HG03457 (cell line): Measurements from ENCODE around the gene RTN4RL1.

ENCODE experiments used
- ATAC-seq: cut with Tn5 transposase; IDR thresholded peaks from one replicate; pipeline ENCODE4 v1.9.1; 2021; ENCODE audit warnings: moderate number of reproducible peaks; ENCODE audit not compliant: unreplicated experiment

The RTN4RL1 gene

DNA sequence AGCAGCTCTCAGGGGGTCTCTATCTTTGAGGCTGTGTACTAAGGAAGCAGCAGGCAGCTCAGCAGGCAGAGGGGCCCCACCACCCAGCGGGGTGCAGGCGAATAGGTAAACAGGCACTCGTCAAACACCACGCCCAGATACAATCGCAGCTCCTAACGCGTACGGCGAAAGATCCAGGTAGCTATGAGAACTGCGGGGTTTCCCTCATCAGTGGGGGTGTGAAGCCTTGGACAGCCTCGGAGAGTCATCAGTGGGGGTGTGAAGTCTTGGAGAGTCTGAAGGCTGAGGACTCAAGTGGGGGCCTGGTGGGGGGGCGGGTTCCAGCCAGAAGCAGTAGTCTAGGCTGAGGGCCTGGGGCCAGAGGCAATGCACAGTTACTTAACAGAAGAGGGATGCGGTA, 69.0 kb downstream of the RTN4RL1 start:
- ATAC-seq, result no peak

- ATAC-seq, result no peak
Observed at GRCh38 chr17:1953831-1954230, 71.3 kb downstream of the RTN4RL1 start.

DNA sequence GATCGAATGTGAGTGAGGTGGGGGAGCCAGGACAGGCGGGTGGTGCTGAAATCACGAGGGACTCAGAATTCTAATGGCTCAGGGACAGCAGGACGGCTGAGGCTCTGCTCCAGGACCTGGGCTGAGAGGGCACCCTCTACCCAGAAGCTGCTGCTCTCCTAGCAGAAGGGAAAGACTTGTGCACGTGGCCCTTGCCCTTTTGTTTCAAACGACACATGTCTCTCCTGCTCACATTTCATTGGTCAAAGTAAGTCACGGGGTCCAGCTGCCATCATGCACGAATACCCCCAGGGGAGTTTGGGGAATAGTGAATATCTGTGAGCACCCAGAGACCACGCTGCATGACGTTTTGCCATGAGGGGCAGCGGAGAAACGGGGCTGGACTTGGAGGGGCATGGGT, 73.2 kb downstream of the RTN4RL1 start:
- ATAC-seq, result no peak

- ATAC-seq, result no peak
Observed at GRCh38 chr17:1949754-1950153, 75.4 kb downstream of the RTN4RL1 start.

GRCh38 chr17:1948517-1948825, 76.7 kb downstream of the RTN4RL1 start:
- ATAC-seq, result no peak

GRCh38 chr17:1947743-1948516, 77.2 kb downstream of the RTN4RL1 start:
- ATAC-seq, result no peak

DNA sequence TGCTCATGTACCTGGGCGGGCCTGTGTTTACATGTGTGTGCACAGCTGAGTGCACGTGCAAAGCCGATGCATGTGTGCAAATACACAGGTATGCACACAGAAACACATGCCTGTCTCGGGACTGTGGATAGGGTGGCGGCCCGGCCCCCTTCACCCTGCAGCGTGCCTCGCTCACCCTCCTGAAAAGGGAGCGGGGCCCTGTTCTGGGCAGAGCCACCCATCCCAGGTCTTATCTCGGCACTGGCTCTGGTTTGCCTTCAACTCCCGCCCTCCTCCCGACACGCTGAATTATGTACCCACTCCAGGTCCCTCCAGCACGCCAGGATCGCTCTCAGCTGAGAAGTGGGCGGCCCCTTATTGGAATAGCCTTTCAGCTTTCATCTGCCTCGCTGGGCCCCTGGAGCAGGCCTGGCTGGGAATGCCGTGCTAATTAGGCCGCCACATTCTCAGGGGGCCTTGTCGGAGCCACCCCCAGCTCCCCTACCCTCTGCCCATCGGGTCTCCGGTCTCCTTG, 77.8 kb downstream of the RTN4RL1 start:
- ATAC-seq, result no peak

DNA sequence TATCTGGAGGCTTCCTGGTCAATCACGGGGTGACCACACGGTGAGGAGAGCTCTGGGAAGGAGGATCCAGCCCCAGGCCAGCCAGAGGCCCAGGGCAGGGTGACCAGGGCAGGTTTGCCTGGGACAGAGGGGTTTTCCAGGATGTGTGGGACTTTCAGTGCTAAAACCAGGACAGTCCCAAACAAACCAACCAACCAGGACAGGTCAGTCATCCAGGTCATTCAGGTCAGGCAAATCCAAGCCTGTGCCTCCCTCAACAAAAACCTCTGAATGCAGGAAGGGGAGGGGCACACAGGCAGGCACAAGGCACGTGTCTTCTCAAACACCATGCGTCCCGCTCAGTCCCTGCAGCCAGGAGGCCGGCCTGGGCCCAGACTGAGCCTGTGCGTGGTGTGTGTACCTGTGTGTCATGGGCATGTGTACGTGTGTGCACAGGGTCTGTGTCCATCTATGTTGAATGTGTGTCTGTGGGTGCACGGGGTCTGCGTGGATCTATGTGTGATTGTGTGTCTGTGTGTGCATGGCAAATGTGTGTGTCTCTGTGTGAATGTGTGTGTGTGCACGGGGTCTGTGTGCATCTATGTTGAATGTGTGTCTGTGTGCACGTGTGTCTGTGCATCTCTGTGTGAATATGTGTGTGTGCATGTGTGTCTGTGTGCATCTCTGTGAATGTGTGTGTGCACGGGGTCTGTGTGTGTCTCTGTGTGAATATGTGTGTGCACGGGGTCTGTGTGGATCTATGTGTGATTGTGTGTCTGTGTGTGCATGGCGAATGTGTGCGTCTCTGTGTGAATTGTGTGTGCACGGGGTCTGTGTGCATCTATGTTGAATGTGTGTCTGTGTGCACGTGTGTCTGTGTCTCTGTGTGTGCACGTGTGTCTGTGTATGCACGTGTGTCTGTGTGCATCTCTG, 78.9 kb downstream of the RTN4RL1 start:
- no peak for ATAC-seq

DNA sequence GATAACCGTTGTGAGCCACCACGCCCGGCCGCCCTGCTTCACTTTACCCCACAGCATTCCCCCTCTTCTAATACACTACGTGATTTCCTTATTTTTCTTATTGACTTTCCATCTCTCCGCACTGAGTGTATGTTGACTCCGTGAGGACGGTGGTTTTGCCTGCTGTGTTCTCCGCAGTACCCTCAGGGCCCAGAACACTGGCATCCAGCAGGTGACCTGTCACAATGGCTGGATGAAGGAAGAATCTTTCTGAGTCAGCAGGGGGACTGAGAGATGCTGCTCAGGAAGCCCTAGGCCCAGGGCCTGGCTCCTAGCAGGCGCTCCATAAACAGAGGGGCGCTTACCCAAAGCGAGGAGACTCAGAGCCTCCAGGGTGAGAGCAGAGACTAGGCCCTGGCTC, 79.5 kb downstream of the RTN4RL1 start:
- no peak for ATAC-seq

DNA sequence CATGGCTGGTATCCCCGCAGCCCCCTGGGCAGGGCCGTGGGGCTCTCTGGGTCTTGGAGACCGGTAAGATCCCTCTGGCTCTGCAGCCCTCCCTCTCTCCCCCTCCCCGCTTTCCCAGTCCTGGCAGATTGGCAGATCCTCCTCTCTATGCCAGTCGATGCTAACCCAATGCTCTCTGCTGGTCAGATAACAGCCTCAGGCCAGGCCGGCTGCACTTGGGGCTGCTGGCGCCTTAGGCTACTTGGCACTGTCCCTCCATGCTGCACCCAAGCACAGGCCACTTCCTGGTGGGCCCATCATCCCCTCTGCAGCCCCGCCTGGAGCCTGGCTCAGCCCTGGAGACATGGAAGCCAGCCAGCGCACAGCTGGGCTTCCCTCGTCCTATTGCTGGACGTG, 81.7 kb downstream of the RTN4RL1 start:
- ATAC-seq, result no peak

DNA sequence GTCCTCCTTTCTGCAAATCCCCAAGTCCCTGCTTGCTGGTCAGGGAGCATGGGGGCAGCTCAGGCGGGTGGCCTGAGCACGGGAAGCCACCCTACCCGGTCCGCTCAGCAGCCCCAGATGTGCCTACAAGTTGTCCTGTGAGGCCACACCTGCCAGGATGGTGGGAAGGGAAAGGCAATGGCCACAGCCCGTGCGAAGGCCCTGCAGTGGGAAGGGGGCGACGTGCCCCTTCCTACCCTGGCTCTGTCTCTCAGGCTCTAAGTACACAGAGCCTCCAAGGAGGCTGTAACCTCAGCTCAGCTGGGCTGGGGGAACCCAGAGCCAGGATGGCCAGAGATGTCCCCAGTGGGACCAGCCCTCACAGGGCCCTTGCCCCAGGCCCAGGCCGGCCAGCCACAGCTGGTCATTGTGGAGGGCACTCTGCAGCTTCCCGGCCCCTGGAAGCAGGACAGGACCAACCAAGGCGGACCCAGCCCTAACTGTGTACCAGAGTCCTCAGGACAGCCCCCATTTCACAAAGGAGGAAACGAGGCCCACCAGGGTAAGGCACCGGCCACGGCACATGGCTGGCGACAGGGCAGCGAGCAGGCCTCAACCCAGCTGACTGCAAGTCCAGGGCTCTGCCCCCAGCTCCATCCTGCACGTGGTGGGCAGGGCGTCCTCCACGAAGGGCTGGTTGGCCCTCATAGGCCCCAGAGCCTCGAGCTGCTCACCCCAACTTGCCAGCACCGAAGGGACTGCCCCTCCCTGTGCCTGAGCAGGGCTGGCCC, 82.3 kb downstream of the RTN4RL1 start:
- no peak for ATAC-seq

- no peak for ATAC-seq
Observed at GRCh38 chr17:1942066-1942365, 83.1 kb downstream of the RTN4RL1 start.

DNA sequence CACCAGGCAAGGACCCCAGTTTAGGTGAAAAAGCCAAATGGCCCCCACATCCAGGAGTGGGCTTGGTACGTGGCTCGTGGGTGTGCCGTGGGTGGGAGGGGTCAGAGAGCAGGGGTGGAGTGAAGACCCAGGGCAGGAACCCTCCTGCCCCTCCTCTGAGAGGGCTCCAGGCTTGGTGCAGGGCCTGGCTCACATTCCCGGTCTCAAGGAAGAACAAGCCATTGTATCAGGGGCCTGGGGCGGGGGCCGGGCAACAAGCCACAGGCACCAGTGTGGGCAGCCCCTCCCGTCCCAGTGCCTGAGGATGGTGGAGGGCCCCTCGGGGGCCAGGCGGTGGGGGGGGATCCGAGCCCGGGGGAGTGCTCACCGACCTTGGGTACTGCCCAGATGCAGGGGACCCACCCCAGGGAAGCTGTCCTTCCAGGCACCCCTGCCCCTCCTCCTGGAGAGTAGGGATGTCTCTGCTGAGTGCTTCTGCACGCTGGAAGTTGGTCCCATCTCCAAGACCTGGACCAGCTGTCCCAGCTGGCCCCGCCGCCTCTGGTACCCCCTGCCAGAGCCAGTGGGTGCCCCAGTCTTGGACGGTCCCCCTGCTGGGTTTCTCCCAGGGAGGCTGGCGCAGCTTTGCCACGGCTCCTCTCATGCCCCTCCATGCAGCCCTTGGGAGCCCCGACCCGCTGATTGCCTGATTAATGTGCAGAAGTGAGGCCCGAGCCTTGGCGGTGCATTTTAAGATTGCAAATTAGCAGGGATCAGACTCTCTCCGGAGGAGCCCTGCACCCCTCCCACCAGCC, 83.7 kb downstream of the RTN4RL1 start:
- ATAC-seq, result no peak

GRCh38 chr17:1940810-1941185, 84.3 kb downstream of the RTN4RL1 start:
- ATAC-seq, result no peak

DNA sequence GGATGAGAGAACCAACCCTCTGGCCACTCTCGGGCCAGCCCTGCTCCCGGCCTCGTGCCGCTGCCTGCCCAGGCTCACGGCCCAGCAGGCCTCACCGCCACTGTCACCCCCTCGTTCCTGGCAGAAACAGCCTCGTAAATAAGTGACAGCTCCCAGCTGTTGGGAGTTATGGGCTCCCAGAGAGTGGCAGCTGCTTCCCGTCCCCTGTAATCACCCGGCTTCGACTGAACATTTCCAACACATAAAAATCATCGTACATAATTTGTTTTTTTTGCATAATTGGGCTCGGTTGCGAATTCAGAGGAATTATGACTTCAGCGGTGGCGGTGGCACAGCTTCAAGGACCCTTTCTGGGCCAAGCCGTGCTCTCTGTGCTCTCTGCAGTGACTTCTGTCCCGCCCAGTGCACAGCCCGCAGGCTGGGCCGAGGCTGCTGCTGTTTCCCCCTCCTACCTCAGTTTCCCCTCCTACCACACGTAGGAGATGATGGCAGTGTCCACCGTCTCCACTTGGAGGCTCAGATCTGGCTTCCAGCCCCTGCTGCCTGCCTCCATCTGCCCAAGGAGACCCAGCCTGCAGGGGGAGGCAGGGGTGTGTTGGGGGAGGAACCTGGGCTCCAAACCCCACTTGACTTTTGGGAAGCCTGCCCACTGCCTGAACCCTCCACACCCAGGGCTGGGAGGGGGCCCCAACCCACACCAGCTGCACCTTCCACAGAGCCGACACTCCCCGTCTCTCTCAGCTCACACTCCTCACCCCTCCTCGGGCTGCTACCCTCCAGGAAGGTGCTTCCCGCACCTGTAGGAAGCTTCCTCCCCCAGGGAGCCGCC, 84.9 kb downstream of the RTN4RL1 start:
- ATAC-seq, result no peak

- ATAC-seq, result no peak
Observed at GRCh38 chr17:1937461-1937860, 87.7 kb downstream of the RTN4RL1 start.

DNA sequence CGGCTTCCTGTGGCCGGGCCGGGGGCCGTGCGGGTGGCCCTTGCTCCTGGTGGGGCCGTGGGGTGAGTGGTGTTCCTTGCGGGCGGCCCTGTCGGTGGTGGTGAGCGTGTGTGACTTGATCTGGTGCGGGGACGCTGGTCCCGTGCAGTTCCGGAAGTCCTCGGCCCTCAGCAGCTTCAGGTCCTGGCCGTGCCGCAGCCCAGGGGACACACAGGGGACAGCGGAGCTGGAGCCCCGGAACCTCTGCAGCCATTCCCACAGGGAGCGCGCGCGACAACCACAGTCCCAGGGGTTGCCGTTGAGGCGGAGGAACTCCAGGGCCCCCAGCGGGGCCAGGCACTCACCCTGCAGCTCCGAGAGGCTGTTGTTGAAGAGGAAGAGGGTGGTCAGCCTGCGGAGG, 88.4 kb downstream of the RTN4RL1 start:
- no peak for ATAC-seq

DNA sequence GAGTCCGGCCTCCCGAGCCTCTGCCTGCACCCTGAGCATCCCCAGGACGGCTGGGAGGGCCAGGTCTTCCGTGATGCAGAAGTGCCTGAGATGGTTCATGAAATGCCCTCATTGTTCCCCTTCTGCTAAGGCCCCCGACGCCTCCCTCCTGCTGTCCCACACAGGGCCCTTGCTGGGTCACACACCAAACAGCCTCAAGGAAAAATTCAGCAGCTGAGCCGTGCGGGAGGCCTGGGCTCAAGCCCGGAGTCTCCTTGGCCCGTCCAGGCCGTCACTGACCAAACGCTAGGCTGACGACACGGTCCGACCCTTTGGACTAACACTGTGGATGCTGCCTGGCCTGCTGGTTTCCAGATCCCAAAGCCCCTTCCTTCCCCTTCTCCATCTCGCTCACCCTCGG, 90.2 kb downstream of the RTN4RL1 start:
- ATAC-seq, result no peak

GRCh38 chr17:1933875-1934715, 91.0 kb downstream of the RTN4RL1 start:
- ATAC-seq, result no peak
